GM12872 (cell line): ENCODE results near the gene ZNF283.

Experiments
- TF ChIP-seq, protein P1 (sequence below): IDR thresholded peaks from 3 replicates; pipeline ENCODE4 v1.5.1; 2011; ENCODE audit warnings: low read depth, mild to moderate bottlenecking, low read length, moderate library complexity; ENCODE audit not compliant: insufficient read depth

ZNF283 gene

DNA sequence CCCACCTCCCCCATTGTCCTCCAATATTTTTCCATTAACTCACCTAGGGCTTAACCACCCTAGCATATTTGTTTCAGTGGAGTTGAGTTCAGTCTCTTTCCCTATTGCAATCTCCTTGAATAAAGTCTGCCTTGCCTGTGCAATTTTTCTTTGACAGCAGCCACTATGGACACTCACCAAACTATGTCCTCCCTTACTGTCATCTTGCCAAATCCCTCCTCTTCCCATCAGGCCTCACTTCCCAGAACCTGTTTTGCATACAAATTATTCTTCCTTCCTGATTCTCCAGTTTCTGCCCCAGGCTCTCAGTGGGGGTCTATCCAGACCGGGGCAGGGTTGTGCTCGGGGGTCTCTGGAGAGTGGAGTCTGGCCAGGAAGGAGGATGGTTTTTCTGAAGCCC is 22.7 kb upstream of the ZNF283 start:
- TF ChIP-seq, protein P1, sequence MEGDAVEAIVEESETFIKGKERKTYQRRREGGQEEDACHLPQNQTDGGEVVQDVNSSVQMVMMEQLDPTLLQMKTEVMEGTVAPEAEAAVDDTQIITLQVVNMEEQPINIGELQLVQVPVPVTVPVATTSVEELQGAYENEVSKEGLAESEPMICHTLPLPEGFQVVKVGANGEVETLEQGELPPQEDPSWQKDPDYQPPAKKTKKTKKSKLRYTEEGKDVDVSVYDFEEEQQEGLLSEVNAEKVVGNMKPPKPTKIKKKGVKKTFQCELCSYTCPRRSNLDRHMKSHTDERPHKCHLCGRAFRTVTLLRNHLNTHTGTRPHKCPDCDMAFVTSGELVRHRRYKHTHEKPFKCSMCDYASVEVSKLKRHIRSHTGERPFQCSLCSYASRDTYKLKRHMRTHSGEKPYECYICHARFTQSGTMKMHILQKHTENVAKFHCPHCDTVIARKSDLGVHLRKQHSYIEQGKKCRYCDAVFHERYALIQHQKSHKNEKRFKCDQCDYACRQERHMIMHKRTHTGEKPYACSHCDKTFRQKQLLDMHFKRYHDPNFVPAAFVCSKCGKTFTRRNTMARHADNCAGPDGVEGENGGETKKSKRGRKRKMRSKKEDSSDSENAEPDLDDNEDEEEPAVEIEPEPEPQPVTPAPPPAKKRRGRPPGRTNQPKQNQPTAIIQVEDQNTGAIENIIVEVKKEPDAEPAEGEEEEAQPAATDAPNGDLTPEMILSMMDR: no peak

DNA sequence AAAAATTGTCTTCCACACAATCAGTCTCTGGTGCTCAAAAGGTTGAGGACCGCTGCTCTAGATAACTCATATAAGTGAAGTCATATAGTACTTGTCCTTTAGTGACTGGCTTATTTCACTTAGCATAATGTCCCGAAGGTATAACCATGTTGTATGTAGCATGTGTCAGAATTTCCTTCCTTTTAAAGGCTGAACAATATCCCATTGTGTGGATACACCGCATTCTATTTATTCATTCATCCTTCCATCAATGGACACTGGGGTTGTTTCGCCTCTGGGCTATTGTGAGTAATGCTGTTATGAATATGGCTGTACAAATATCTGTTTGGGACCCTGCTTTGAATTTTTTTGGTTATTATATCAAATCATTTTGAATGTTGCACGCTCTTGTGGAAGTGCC is 20.3 kb upstream of the ZNF283 start:
- TF ChIP-seq, protein P1: no peak

DNA sequence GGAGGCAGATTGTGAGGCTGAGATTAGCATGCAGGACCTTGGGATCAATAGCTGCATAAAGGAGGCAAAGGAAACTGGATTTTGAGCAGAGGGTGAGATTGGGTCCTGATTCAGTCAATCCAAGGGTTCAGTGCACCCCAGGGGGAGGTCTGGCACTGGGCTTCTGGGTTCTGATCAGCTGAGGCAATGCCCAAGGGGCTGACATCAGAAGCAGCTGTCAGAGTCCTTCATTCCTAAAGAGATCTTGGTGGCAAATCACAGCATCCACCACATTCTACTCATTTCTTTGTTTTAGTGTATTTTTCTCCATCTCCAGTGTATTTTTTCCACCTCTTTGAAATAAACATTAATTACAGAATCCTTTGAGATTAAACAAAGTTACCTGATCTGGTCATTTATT is 19.5 kb upstream of the ZNF283 start:
- TF ChIP-seq, protein P1: no peak

DNA sequence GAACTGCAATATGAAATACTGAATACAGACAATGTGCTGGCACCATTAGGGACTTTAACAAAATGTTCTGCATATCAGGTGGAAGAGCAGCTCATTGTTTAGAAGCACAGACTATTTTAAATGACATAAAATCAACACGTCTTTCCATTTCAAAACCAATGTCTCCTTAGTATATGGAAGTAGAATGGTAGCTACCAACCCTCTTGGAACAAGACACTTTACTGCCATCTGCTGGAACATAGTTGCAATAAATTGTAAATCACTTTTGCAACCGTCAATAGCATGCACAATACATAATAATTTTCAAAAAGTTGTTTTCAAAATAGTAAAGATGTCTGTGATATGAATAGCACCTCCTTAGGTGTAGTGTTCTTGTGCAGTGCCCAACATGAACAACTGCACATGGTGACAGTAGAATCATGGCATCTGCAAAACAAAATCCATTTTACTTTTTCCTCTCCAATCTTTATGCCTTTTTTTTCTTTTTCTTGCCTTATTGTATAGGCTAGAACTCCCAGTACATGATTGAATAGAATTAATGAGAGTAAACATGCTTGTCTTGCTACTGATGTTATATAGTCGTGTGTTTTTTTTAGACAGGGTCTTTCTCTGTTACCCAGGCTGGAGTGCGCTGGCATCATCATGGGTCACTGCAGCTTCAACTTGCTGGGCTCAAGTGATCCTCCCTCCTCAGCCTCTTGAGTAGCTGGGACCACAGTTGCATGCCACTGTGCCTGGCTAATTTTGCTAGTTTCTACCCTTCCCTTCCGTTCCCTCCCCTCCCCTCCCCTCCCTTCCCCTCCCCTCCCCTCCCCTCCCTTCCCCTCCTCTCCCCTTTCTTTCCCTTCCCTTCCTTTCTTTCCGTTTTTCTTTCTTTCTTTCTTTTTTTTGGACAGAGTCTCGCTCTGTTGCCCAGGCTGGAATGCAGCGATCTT is 17.1 kb upstream of the ZNF283 start:
- TF ChIP-seq, protein P1: peak; percentile 49; the same call in 2 of the 3 replicates

DNA sequence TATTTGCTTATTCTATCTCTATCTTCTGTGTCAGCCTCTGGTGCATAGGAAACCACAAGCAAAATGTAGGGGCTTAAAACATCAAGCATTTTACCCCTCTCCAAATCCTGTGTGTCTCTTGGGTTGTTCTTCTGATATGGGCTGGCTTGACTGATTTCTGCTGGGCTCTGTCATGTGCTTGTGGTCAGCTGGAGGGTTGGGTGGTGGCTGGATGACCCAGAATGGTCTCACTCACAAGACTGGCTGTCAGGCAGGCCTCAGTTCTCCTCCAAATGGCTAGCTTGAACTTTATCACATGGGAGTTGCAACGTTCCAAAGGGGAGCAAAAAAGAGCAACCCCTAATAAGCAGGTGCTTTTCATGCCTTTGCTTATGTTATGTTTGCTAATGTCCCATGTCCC is 15.3 kb upstream of the ZNF283 start:
- TF ChIP-seq, protein P1: no peak

DNA sequence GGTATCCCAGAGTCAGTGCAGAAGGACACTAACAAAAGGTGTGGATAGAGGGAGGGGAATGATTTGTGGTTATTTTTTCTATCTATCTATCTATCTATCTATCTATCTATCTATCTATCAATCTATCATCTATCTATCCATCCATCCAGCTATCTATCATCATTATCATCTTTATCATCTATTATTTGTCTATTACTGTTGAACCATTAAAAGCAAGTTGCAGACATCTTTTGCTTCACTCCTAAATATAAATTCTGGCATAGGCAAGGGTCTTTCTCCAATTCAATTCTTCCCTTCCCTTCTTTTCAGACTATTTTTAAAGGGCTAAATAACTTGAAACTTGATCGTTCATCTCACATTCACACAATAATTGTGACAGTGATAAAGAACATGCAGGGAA is 14.9 kb upstream of the ZNF283 start:
- TF ChIP-seq, protein P1: no peak

DNA sequence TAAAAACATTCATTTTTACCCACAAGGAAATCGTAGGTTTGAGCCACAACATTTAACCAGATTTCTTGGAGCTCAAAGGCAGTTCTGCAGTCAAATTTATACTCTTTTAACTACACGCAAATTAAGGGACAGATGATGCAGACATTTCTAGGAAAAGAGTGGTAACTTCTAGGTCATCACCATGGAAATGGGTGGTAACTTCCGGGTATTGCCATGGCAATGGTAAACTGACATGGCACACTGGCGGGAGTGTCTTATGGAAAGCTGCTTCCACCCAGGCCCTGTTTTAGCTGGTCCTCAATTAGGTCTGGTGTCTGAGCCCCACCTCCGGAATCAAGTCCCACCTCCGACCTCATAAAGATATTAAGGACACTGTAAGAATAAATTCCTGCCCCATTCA is 14.4 kb upstream of the ZNF283 start:
- TF ChIP-seq, protein P1: no peak
